ENCODE measurements around the gene PTPRN2. TPM values are rescaled to one million over a fixed set of nuclear protein-coding genes. Genes with fewer than 3 reads are reported as not detected.

Gene PTPRN2
- total and polyA plus RNA-seq, 2 donors (not counting 1 experiment from before 2014, with no cell fraction given): 0.54 to 1.2 TPM

DNA sequence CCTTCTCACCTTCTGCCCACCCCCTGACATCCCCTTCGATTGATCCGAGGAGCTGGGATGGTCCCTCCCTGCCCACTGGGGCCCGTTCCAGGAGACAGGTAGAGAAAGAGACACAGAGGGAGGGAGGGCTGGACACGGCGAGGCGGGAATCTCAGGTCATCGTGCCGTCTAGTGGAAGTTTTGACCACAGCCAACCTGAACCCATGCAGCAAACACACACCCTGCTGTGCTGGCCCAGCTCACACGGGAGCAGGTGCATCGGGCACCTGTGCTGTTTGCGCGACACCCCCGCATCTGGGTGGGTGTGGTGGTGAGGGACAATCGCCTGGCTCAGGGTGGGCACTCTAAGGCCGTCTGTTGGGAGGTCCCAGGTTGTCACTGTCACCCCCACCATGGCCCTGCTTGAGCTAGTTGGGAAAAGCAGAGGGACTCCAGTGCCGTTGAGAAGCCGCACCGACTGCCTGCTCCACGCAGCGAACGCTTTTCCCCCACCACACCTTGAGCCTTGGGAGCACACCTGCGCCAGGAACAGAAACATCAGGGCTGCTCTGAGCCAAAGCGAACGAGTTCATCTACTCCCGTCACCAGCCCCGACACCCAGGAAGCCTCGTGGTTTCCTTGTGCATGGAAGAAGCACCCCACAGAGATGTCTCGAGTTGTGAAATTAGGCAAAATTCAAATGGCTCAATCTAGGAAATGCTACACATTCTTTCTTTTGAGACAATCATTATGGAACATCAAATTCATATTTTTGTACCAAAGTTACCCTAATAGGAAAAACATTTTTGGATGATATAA, 965.0 kb downstream of the PTPRN2 start:
- H2AFZ ChIP-seq (ENCODE audit: low read length): no peak overlapping the region
- H3K9me3 ChIP-seq (ENCODE audit: control insufficient read depth, insufficient read depth, low read depth, low read length): no peaks in the 10 kb centered on the region
- no peak overlapping the region for H3K27ac ChIP-seq (ENCODE audit: insufficient read depth, low read length)
- TF ChIP-seq, protein P1, sequence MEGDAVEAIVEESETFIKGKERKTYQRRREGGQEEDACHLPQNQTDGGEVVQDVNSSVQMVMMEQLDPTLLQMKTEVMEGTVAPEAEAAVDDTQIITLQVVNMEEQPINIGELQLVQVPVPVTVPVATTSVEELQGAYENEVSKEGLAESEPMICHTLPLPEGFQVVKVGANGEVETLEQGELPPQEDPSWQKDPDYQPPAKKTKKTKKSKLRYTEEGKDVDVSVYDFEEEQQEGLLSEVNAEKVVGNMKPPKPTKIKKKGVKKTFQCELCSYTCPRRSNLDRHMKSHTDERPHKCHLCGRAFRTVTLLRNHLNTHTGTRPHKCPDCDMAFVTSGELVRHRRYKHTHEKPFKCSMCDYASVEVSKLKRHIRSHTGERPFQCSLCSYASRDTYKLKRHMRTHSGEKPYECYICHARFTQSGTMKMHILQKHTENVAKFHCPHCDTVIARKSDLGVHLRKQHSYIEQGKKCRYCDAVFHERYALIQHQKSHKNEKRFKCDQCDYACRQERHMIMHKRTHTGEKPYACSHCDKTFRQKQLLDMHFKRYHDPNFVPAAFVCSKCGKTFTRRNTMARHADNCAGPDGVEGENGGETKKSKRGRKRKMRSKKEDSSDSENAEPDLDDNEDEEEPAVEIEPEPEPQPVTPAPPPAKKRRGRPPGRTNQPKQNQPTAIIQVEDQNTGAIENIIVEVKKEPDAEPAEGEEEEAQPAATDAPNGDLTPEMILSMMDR (conservative IDR thresholded peaks at IDR 0.05 in 1 of 2, IDR thresholded peaks at IDR 0.05 in 1 of 2; ENCODE audit: low read depth in 1 of 2, low read length in 2 of 2): no peak
- no peak for TF ChIP-seq EZH2 (IDR thresholded peaks at IDR 0.05; ENCODE audit: low read length, missing control alignments)
- H3K9ac ChIP-seq (ENCODE audit: insufficient read depth, low read length): no peak overlapping the region
- no peaks in the 10 kb centered on the region for H3K27me3 ChIP-seq (ENCODE audit: control insufficient read depth, insufficient read depth, low read length)
- H3K4me3 ChIP-seq (replicated peaks in 1 of 4; ENCODE audit: control extremely low read depth in 1 of 4, insufficient read depth in 1 of 4, low read depth in 3 of 4, low read length in 4 of 4): no peak overlapping the region
- H3K79me2 ChIP-seq (ENCODE audit: control insufficient read depth, insufficient read depth, low read length): no peaks in the 10 kb centered on the region
- no peaks in the 10 kb centered on the region for H3K4me1 ChIP-seq (ENCODE audit: control insufficient read depth, extremely low read depth, insufficient read depth, low read length)
- no peak overlapping the region for H3K4me2 ChIP-seq (ENCODE audit: extremely low read depth, insufficient read depth, low read length)
- no peaks in the 10 kb centered on the region for H3K36me3 ChIP-seq (ENCODE audit: control insufficient read depth, insufficient read depth, low read length)
- no peak for DNase-seq (ENCODE audit: low read depth in 2 of 2)
- H4K20me1 ChIP-seq (ENCODE audit: control insufficient read depth, extremely low read depth, insufficient read depth, low read length): no peaks in the 10 kb centered on the region

DNA sequence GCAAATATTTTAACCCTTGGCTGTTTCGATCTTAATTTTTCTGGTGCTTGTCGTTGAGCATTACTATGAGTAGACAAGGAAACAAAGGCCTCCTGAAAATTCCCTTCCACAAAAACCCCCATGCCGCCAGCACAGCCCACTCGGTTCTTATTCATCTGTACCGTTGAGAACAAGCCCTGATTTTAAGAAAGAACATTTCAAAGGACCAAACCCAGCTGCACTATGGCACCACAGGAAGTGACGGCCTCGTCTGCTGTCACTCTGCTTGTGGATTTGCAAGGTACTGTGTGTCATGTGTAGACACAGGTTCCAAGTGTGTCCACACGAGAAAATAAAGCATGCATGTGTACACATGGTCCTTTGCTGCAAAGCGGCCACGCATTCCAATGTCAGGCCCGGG, 965.6 kb downstream of the PTPRN2 start:
- TF ChIP-seq, protein P1 (conservative IDR thresholded peaks at IDR 0.05 in 1 of 2, IDR thresholded peaks at IDR 0.05 in 1 of 2; ENCODE audit: low read depth in 1 of 2, low read length in 2 of 2): no peak
- TF ChIP-seq EZH2 (IDR thresholded peaks at IDR 0.05; ENCODE audit: low read length, missing control alignments): no peak
- H3K27ac ChIP-seq (ENCODE audit: insufficient read depth, low read length): no peak overlapping the region
- H3K9me3 ChIP-seq (ENCODE audit: control insufficient read depth, insufficient read depth, low read depth, low read length): no peaks in the 10 kb centered on the region
- H4K20me1 ChIP-seq (ENCODE audit: control insufficient read depth, extremely low read depth, insufficient read depth, low read length): no peaks in the 10 kb centered on the region
- no peaks in the 10 kb centered on the region for H3K79me2 ChIP-seq (ENCODE audit: control insufficient read depth, insufficient read depth, low read length)
- no peak for DNase-seq (ENCODE audit: low read depth in 2 of 2)
- no peaks in the 10 kb centered on the region for H3K36me3 ChIP-seq (ENCODE audit: control insufficient read depth, insufficient read depth, low read length)
- no peak overlapping the region for H3K9ac ChIP-seq (ENCODE audit: insufficient read depth, low read length)
- no peaks in the 10 kb centered on the region for H3K27me3 ChIP-seq (ENCODE audit: control insufficient read depth, insufficient read depth, low read length)
- H3K4me3 ChIP-seq (replicated peaks in 1 of 4; ENCODE audit: control extremely low read depth in 1 of 4, insufficient read depth in 1 of 4, low read depth in 3 of 4, low read length in 4 of 4): no peak overlapping the region
- no peak overlapping the region for H3K4me2 ChIP-seq (ENCODE audit: extremely low read depth, insufficient read depth, low read length)
- H2AFZ ChIP-seq (ENCODE audit: low read length): no peak overlapping the region
- no peaks in the 10 kb centered on the region for H3K4me1 ChIP-seq (ENCODE audit: control insufficient read depth, extremely low read depth, insufficient read depth, low read length)

DNA sequence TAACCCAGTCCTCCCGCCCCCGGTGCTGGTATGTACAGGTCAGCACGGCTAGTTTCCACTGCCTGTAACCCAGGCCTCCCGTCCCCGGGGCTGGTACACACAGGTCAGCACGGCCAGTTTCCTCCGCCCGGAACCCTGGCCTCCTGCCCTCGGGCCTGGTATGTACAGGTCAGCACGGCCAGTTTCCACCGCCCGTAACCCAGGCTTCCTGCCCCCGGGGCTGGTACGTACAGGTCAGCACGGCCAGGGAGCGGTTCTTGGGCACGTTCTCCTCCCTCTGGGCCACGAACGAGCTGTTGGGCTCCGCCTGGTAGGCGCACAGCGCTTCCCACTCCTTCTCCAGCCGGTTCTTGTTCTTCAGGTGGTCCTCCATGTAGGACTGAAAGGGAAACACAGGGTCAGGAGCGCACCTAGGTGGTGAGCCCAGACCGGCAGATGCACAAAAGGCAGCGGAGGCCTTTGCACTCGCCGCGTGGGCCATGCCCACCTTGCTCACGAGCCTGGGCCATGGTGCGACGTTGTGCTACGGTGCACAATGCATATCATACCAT, 966.4 kb downstream of the PTPRN2 start:
- TF ChIP-seq, protein P1 (conservative IDR thresholded peaks at IDR 0.05 in 1 of 2, IDR thresholded peaks at IDR 0.05 in 1 of 2; ENCODE audit: low read depth in 1 of 2, low read length in 2 of 2): no peak
- TF ChIP-seq EZH2 (IDR thresholded peaks at IDR 0.05; ENCODE audit: low read length, missing control alignments): no peak
- no peak overlapping the region for H3K9ac ChIP-seq (ENCODE audit: insufficient read depth, low read length)
- H3K9me3 ChIP-seq (ENCODE audit: control insufficient read depth, insufficient read depth, low read depth, low read length): no peaks in the 10 kb centered on the region
- no peak overlapping the region for H3K4me3 ChIP-seq (replicated peaks in 1 of 4; ENCODE audit: control extremely low read depth in 1 of 4, insufficient read depth in 1 of 4, low read depth in 3 of 4, low read length in 4 of 4)
- no peaks in the 10 kb centered on the region for H4K20me1 ChIP-seq (ENCODE audit: control insufficient read depth, extremely low read depth, insufficient read depth, low read length)
- H3K79me2 ChIP-seq (ENCODE audit: control insufficient read depth, insufficient read depth, low read length): no peaks in the 10 kb centered on the region
- H3K4me2 ChIP-seq (ENCODE audit: extremely low read depth, insufficient read depth, low read length): no peak overlapping the region
- H2AFZ ChIP-seq (ENCODE audit: low read length): no peak overlapping the region
- H3K27me3 ChIP-seq (ENCODE audit: control insufficient read depth, insufficient read depth, low read length): no peaks in the 10 kb centered on the region
- H3K27ac ChIP-seq (ENCODE audit: insufficient read depth, low read length): no peak overlapping the region
- DNase-seq (ENCODE audit: low read depth in 2 of 2): no peak
- H3K4me1 ChIP-seq (ENCODE audit: control insufficient read depth, extremely low read depth, insufficient read depth, low read length): no peaks in the 10 kb centered on the region
- no peaks in the 10 kb centered on the region for H3K36me3 ChIP-seq (ENCODE audit: control insufficient read depth, insufficient read depth, low read length)

Measured in fibroblast of lung (primary cell).